ENCODE data around the gene PRDX2. TPM values are rescaled to one million over a fixed set of nuclear protein-coding genes. Genes with fewer than 3 reads are reported as not detected.

Gene PRDX2
- total and polyA plus RNA-seq, 2 of the 4 experiments (the other 2 are of a cell fraction): 371 to 378 TPM

DNA sequence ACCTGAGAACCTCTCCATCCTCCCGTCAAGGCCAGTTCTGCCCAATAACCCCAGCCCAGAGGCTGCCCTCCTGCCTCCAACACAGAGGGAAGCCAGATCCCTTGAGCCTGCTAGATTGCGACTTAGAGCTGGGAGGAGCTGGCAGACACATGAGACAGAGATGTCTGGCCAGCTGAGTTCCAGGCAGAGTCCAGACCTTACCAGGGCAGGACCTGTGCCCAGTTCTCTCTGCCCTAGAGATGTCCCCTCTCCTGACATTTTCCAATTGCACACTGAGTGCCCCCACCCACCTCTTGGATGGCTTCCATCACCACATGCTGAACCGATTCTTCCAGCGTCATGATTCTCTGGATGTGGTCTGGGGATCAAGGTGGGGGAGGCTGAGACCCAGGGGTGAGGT, 29.3 kb downstream of the PRDX2 start:
- Histone ChIP-seq H3K9ac (ENCODE audit: low read depth, low read length) (no peak overlapping the region), H4K20me1 (ENCODE audit: insufficient read depth, low read length) (no peaks in the 10 kb centered on the region), H2BK5ac (ENCODE audit: low read depth, low read length, poor library complexity, severe bottlenecking) (no peak overlapping the region), H3K4me3 (ENCODE audit: insufficient read depth, low read depth, low read length) (no peak overlapping the region), H3K79me1 (ENCODE audit: low read depth in 1 of 2, low read length in 2 of 2) (peaks cover 0 to 9% of the 10 kb centered on the region in 2 experiments; a peak in 3 of 4 replicates), H3K18ac (ENCODE audit: low read depth, low read length) (no peak overlapping the region), H2BK20ac (ENCODE audit: low read depth, low read length) (no peak overlapping the region), H4K5ac (ENCODE audit: low read depth, low read length) (no peak overlapping the region), H3K9me3 (ENCODE audit: control insufficient read depth, insufficient read depth, low read length) (no peaks in the 10 kb centered on the region), H2BK15ac (ENCODE audit: low read depth, low read length) (no peak overlapping the region), H3K14ac (replicated peaks; ENCODE audit: low read depth, low read length) (no peak overlapping the region), H3K4me2 (ENCODE audit: low read depth, low read length) (no peak overlapping the region), H3K27me3 (ENCODE audit: control insufficient read depth, insufficient read depth, low read length) (no peaks in the 10 kb centered on the region), H3K4me1 (ENCODE audit: control insufficient read depth, insufficient read depth, low read length) (0 out of 2 replicates have a peak, but pooled peaks cover 3% of the 10 kb centered on the region), H3K56ac (ENCODE audit: extremely low read depth, insufficient read depth, low read length) (no peak overlapping the region), H2BK120ac (ENCODE audit: low read depth, low read length) (no peak overlapping the region), H2AFZ (replicated peaks; ENCODE audit: low read length, poor library complexity) (no peak overlapping the region), H3K4ac (ENCODE audit: low read depth, low read length) (no peak overlapping the region), H4K8ac (ENCODE audit: low read depth in 2 of 2, low read length in 2 of 2) (no peak overlapping the region), H3K9me1 (ENCODE audit: insufficient read depth, low read length) (peaks cover 7% of the 10 kb centered on the region), H2AK5ac (ENCODE audit: low read depth, low read length) (no peak overlapping the region), H3K27ac (ENCODE audit: insufficient read depth, low read length) (no peak overlapping the region), H3K36me3 (ENCODE audit: control insufficient read depth, insufficient read depth, low read length) (no peaks in the 10 kb centered on the region; the same call in 1 of the 2 replicates), H2AK9ac (replicated peaks; ENCODE audit: low read depth, low read length, poor library complexity) (no peak overlapping the region), H3K23ac (ENCODE audit: low read depth, low read length) (no peak overlapping the region), H4K91ac (ENCODE audit: insufficient read depth, low read depth, low read length) (no peak overlapping the region)
- TF ChIP-seq CHD1 (IDR thresholded peaks at IDR 0.05; ENCODE audit: low read depth, low read length) (no peak), MAFK (IDR thresholded peaks at IDR 0.05; ENCODE audit: low read depth, low read length) (no peak), FOS (IDR thresholded peaks at IDR 0.05; ENCODE audit: low read depth, low read length) (no peak), POLR2A (IDR thresholded peaks at IDR 0.05; ENCODE audit: low read depth, low read length) (no peak), USF2 (IDR thresholded peaks at IDR 0.05; ENCODE audit: low read depth, low read length) (no peak), RCOR1 (IDR thresholded peaks at IDR 0.05; ENCODE audit: insufficient replicate concordance, low read length) (no peak), RFX5 (IDR thresholded peaks at IDR 0.05; ENCODE audit: low read depth, low read length) (no peak), MAZ (IDR thresholded peaks at IDR 0.05; ENCODE audit: borderline replicate concordance, low read depth, low read length) (no peak), MXI1 (IDR thresholded peaks at IDR 0.05; ENCODE audit: borderline replicate concordance, low read depth, low read length) (no peak), SMC3 (IDR thresholded peaks at IDR 0.05; ENCODE audit: low read depth, low read length) (no peak)
- TF ChIP-seq, protein P1, sequence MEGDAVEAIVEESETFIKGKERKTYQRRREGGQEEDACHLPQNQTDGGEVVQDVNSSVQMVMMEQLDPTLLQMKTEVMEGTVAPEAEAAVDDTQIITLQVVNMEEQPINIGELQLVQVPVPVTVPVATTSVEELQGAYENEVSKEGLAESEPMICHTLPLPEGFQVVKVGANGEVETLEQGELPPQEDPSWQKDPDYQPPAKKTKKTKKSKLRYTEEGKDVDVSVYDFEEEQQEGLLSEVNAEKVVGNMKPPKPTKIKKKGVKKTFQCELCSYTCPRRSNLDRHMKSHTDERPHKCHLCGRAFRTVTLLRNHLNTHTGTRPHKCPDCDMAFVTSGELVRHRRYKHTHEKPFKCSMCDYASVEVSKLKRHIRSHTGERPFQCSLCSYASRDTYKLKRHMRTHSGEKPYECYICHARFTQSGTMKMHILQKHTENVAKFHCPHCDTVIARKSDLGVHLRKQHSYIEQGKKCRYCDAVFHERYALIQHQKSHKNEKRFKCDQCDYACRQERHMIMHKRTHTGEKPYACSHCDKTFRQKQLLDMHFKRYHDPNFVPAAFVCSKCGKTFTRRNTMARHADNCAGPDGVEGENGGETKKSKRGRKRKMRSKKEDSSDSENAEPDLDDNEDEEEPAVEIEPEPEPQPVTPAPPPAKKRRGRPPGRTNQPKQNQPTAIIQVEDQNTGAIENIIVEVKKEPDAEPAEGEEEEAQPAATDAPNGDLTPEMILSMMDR (conservative IDR thresholded peaks at IDR 0.05; ENCODE audit: low read depth, low read length): no peak
- CTCF ChIA-PET: interaction anchor here (0.5 to 1.5 kb wide), 2 partner anchors 21 to 192 kb away, joined by 3 to 4 read pairs; no protein-coding TSS in a partner anchor
- in situ Hi-C loops (cut with MboI; ENCODE audit: low sequenced_read_pairs): loop anchor here (5.0 kb wide), 1 partner anchor 65 kb away; the partner anchor contains the start of gene MAST1
- dilution Hi-C loops (cut with HindIII; ENCODE audit: low sequenced_read_pairs, unreplicated experiment): no loop called here
- WGBS, 2 experiments (ENCODE audit: extremely low coverage in 2 of 2, insufficient read length in 1 of 2): 100% methylated on average over 2 of the region's 4 CpGs; no CpG with 5 or more reads in 1 of the 2 experiments
- intact Hi-C loops (cut with micrococcal nuclease): no loop called here
- no peak for ATAC-seq (ENCODE audit: low read depth)
- BruUV-seq (replicated peaks): no TSS peak
- POLR2A ChIA-PET (ENCODE audit: unreplicated experiment): no interaction called here
- no peak for DNase-seq
